Transverse colon (tissue), 4 donors: Measurements from ENCODE around the gene GLI1. TPM values are rescaled to one million over a fixed set of nuclear protein-coding genes. Genes with fewer than 3 reads are reported as not detected.

Experiments used
- DNase-seq: peaks from one replicate; pipeline ENCODE4 v3.0.0-alpha.2; 2019
- H3K27ac ChIP-seq, 4 donors: fragments of 200-600 bp; sonication (generic); 2 replicates each; pipeline ENCODE4 v1.5.1; 2016 to 2018; ENCODE audit warnings: inconsistent platforms in 4 of 4
- H3K27me3 ChIP-seq: fragments of 200-600 bp; sonication (generic); 2 replicates; pipeline ENCODE4 v1.5.1; 2017; ENCODE audit warnings: inconsistent platforms
- H3K36me3 ChIP-seq, 4 donors: fragments of 200-600 bp; sonication (generic); 2 replicates each; pipeline ENCODE4 v1.5.1; 2017 to 2019; ENCODE audit warnings: inconsistent platforms in 4 of 4
- H3K4me1 ChIP-seq, 4 donors: fragments of 200-600 bp; sonication (generic); 2 replicates each; pipeline ENCODE4 v1.5.1; 2017 to 2020; ENCODE audit warnings: inconsistent platforms in 4 of 4
- H3K4me3 ChIP-seq, 4 donors: fragments of 200-600 bp; sonication (generic); 1 replicate in 1 of 4; 2 replicates in 3 of 4; pipeline versions ENCODE4 v1.5.1 to v1.6.1; 2017 to 2019; ENCODE audit warnings: inconsistent platforms in 4 of 4
- H3K9me3 ChIP-seq, 2 donors: fragments of 200-600 bp; sonication (generic); 2 replicates each; pipeline ENCODE4 v1.5.1; 2017 to 2019; ENCODE audit warnings: inconsistent platforms in 2 of 2
- EP300 ChIP-seq: sonication (generic); formaldehyde crosslinking; IDR thresholded peaks from one replicate; pipeline ENCODE4 v1.6.1; 2017; ENCODE audit warnings: antibody characterized with exemption, low read depth
- POLR2A ChIP-seq: fragments of 450-650 bp; IDR thresholded peaks from one replicate; pipeline ENCODE4 v1.6.1; 2016; ENCODE audit warnings: antibody characterized with exemption, mild to moderate bottlenecking, moderate library complexity
- POLR2AphosphoS5 ChIP-seq, 3 donors: sonication (generic); formaldehyde crosslinking; IDR thresholded peaks; one replicate each; pipeline ENCODE4 v1.6.1; 2016; ENCODE audit warnings: antibody characterized with exemption in 3 of 3
- WGBS, 2 donors: methylation state at CpG; one replicate each; pipeline ENCODE4 v1.1.5; 2018; ENCODE audit warnings: low coverage in 1 of 2; 5-methylcytosine and 5-hydroxymethylcytosine counted together
- in situ Hi-C, 4 donors: fragments of 200-750 bp; cut with MboI; loops; one replicate each; pipeline versions ENCODE4 v1.15.0 to v1.15.1; 2017; ENCODE audit warnings: low sequenced_read_pairs in 3 of 4, low pct_ligation_motif_present in 1 of 4, low pct_unique_long_range_greater_than_20kb in 1 of 4
- intact Hi-C: fragments of 100-400 bp; cut with DNase I; formaldehyde crosslinking; loops from one replicate; pipeline ENCODE4 v1.15.1; 2023; ENCODE audit warnings: low total_unique reads
- total RNA-seq, 4 donors: library from RNA; depleted of rRNA; stranded (reverse); fragments of >200 nt; gene quantifications; one replicate each; pipeline ENCODE4 v1.1.0, GENCODE V29; 2016
- TF ChIP-seq, protein P1 (sequence below), 5 experiments: fragments of 200-600 bp in 3 of 5; fragments of 450-650 bp in 2 of 5; sonication (generic) in 3 of 5; IDR thresholded peaks; 1 replicate in 2 of 5; 2 replicates in 3 of 5; pipeline ENCODE4 v1.5.1; 2016 to 2017; ENCODE audit warnings: antibody characterized with exemption in 5 of 5, inconsistent platforms in 3 of 5, mild to moderate bottlenecking in 2 of 5, moderate library complexity in 1 of 5

GLI1 gene
- total RNA-seq, 4 donors from 2014 or later: 0.41 to 1.2 (median 0.79) TPM; not detected in 1

DNA sequence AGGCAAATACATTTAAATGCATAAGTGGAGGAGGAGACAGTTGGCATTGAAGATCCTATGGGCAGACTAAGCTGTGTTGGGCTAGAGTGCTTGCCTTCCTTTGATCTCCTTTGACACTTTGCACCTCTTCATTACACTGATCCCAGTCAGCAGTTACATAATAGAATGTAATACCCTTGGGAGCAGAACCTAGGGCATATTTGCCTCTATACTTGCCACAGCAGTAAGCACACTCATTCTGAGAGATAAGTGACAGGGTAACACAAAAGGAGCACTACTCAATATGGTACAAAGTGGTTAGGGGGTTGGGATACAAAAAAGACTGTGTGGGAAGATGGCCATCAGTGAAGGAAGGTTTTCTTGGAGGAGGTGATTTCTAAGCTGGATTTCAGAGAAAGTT, 37.2 kb downstream of the GLI1 start:
- H3K27me3 ChIP-seq: no peaks in the 10 kb centered on the region
- DNase-seq: no peak
- H3K4me1 ChIP-seq: no peaks in the 10 kb centered on the region
- intact Hi-C loops (no loop called here), in situ Hi-C loops (no loop called here)
- H3K27ac ChIP-seq: no peak overlapping the region
- H3K9me3 ChIP-seq: no peaks in the 10 kb centered on the region
- no peak overlapping the region for H3K4me3 ChIP-seq
- peaks cover 0 to 29% (median 11%) of the 10 kb centered on the region in 4 donors for H3K36me3 ChIP-seq
- TF ChIP-seq EP300: no peak
- TF ChIP-seq POLR2A: no peak
- TF ChIP-seq, protein P1, sequence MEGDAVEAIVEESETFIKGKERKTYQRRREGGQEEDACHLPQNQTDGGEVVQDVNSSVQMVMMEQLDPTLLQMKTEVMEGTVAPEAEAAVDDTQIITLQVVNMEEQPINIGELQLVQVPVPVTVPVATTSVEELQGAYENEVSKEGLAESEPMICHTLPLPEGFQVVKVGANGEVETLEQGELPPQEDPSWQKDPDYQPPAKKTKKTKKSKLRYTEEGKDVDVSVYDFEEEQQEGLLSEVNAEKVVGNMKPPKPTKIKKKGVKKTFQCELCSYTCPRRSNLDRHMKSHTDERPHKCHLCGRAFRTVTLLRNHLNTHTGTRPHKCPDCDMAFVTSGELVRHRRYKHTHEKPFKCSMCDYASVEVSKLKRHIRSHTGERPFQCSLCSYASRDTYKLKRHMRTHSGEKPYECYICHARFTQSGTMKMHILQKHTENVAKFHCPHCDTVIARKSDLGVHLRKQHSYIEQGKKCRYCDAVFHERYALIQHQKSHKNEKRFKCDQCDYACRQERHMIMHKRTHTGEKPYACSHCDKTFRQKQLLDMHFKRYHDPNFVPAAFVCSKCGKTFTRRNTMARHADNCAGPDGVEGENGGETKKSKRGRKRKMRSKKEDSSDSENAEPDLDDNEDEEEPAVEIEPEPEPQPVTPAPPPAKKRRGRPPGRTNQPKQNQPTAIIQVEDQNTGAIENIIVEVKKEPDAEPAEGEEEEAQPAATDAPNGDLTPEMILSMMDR (IDR thresholded peaks at IDR 0.05): no peak
- TF ChIP-seq POLR2AphosphoS5 (IDR thresholded peaks at IDR 0.05): no peak

DNA sequence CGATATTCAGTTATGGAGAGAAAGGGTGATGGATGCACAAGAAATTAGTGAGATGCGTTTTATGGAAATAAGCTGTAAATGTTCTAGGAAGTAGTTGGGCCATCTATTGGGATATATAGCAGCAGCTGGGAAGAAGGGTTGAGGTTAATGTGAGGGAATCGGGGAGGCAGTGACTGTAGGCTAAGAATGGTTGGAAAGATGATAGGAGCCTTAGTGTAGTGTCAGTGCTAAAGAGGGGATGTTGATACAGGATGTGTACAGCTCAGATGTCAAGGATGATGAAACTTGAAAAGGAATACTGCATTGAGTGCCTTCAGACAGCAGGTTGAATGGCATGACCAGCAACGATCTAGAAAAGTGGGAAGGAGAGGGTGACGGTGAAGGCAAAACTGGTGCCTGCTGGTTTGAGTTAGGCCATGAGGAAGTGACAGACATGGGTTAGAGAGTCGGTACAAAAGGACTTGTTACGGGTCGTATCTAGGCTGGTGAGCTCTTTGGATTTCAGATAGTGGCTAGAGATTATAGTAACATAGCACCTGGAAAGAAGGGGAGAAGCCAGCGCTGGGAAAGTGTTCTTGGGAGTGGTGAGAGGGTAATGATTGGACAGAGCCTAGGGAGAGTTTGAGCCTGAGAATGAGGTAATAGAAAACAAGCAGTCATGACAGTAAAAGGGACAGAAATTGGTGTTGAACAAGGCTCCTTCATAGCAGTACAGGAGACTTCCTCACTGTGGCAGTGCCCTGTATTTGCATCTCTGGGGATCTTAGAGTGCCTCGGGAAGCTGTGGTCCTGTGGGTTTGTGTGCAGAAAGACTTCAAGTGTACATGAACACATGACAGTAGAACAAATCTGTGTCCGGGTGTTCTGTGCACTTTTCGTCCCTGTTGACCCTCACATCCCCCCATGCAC, 37.9 kb downstream of the GLI1 start:
- Histone ChIP-seq H3K9me3 (no peaks in the 10 kb centered on the region), H3K4me3 (no peak overlapping the region), H3K27ac (no peak overlapping the region), H3K36me3 (peaks cover 0 to 31% (median 13%) of the 10 kb centered on the region in 4 donors), H3K27me3 (no peaks in the 10 kb centered on the region), H3K4me1 (no peaks in the 10 kb centered on the region)
- intact Hi-C loops: no loop called here
- DNase-seq: no peak
- TF ChIP-seq, protein P1 (IDR thresholded peaks at IDR 0.05): no peak
- no peak for TF ChIP-seq POLR2A
- TF ChIP-seq POLR2AphosphoS5 (IDR thresholded peaks at IDR 0.05): no peak
- no peak for TF ChIP-seq EP300
- in situ Hi-C loops: no loop called here
- WGBS, 2 donors: 90 to 91% methylated on average over 9 to 12 of the region's 12 CpGs

DNA sequence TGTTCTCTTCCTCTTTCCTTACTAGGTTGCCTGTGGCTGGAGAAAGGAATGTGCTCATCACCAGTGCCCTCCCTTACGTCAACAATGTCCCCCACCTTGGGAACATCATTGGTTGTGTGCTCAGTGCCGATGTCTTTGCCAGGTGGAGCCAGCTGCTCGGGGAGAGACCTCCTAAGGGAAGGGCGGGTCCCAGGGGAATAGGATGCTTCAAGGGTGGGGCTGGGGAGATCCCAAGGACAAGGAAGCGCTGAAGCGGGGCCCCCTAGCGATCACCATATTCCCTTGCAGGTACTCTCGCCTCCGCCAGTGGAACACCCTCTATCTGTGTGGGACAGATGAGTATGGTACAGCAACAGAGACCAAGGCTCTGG, 38.5 kb downstream of the GLI1 start:
- peaks cover 0 to 28% (median 14%) of the 10 kb centered on the region in 4 donors for H3K36me3 ChIP-seq
- no peaks in the 10 kb centered on the region for H3K4me1 ChIP-seq
- no peaks in the 10 kb centered on the region for H3K9me3 ChIP-seq
- TF ChIP-seq, protein P1 (IDR thresholded peaks at IDR 0.05): no peak
- no peak for TF ChIP-seq POLR2AphosphoS5 (IDR thresholded peaks at IDR 0.05)
- no peak for TF ChIP-seq EP300
- no peak for TF ChIP-seq POLR2A
- no peaks in the 10 kb centered on the region for H3K27me3 ChIP-seq
- no peak for DNase-seq
- intact Hi-C loops (no loop called here), in situ Hi-C loops (no loop called here)
- no peak overlapping the region for H3K27ac ChIP-seq
- no peak overlapping the region for H3K4me3 ChIP-seq
- 80 to 86% methylated on average over 1 to 9 of the region's 9 CpGs for WGBS, 2 donors

DNA sequence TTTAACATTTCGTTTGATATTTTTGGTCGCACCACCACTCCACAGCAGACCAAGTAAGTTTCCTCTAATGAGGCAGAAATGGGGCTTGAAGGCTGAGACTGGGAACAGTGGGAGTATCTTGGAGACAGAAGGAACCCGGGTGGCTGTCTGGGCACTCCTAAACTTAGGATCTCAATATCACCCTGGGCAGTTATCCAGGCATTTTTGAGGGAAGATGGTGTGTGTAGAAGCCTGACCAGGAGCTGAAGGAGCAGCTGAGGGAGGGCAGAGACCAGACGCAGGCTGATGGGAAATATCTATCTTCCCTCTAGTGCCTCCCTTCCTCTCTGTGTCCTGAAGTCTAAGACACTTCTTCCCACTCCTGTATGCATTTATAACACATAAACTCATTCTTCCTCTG, 39.0 kb downstream of the GLI1 start:
- intact Hi-C loops (no loop called here), in situ Hi-C loops (no loop called here)
- H3K27ac ChIP-seq: no peak overlapping the region
- no peaks in the 10 kb centered on the region for H3K9me3 ChIP-seq
- TF ChIP-seq POLR2AphosphoS5 (IDR thresholded peaks at IDR 0.05): no peak
- TF ChIP-seq EP300: no peak
- TF ChIP-seq, protein P1 (IDR thresholded peaks at IDR 0.05): no peak
- no peak for TF ChIP-seq POLR2A
- peaks cover 0 to 32% (median 16%) of the 10 kb centered on the region in 4 donors for H3K36me3 ChIP-seq
- no peaks in the 10 kb centered on the region for H3K4me1 ChIP-seq
- no peak overlapping the region for H3K4me3 ChIP-seq
- no peaks in the 10 kb centered on the region for H3K27me3 ChIP-seq
- DNase-seq: no peak
- 71 to 98% methylated on average over 1 to 4 of the region's 4 CpGs for WGBS, 2 donors
